Uterus (tissue), 2 donors: ENCODE measurements around the gene GSX2.

ENCODE experiments used
- POLR2A ChIP-seq, 2 donors: fragments of 450-650 bp; IDR thresholded peaks; one replicate each; pipeline ENCODE4 v1.6.1; 2016; ENCODE audit warnings: antibody characterized with exemption in 2 of 2, mild to moderate bottlenecking in 1 of 2, moderate library complexity in 1 of 2
- TF ChIP-seq, protein P1 (sequence below), 4 experiments: fragments of 200-600 bp in 2 of 4; fragments of 450-650 bp in 2 of 4; sonication (generic) in 2 of 4; IDR thresholded peaks; one replicate each; pipeline ENCODE4 v1.5.1; 2016 to 2019; ENCODE audit warnings: antibody characterized with exemption in 4 of 4, mild to moderate bottlenecking in 2 of 4, moderate library complexity in 1 of 4

DNA sequence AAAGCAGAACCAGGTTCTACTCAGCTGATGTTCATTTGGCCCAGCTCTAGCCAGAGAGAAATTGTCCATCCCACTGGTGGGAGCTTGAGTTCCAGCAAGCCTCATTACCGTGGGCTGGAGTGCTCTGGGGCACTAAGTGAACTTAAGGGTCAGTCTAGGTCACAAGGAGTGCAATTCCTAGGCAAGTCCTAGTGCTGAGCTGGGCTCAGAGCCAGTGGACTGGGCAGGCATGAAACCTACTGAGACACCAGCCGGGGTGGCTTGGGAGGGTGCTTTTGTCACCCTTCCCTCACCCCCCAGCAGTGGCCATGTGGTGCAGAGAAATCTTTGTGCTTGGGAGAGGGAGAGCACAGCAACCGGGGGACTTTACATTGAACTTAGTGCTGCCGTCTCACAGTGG, 39.4 kb downstream of the GSX2 start:
- TF ChIP-seq, protein P1, sequence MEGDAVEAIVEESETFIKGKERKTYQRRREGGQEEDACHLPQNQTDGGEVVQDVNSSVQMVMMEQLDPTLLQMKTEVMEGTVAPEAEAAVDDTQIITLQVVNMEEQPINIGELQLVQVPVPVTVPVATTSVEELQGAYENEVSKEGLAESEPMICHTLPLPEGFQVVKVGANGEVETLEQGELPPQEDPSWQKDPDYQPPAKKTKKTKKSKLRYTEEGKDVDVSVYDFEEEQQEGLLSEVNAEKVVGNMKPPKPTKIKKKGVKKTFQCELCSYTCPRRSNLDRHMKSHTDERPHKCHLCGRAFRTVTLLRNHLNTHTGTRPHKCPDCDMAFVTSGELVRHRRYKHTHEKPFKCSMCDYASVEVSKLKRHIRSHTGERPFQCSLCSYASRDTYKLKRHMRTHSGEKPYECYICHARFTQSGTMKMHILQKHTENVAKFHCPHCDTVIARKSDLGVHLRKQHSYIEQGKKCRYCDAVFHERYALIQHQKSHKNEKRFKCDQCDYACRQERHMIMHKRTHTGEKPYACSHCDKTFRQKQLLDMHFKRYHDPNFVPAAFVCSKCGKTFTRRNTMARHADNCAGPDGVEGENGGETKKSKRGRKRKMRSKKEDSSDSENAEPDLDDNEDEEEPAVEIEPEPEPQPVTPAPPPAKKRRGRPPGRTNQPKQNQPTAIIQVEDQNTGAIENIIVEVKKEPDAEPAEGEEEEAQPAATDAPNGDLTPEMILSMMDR (IDR thresholded peaks at IDR 0.05): no peak
- no peak for TF ChIP-seq POLR2A (IDR thresholded peaks at IDR 0.05)
